ENCODE data around the gene TRIM44.

- TF ChIP-seq, protein P1, sequence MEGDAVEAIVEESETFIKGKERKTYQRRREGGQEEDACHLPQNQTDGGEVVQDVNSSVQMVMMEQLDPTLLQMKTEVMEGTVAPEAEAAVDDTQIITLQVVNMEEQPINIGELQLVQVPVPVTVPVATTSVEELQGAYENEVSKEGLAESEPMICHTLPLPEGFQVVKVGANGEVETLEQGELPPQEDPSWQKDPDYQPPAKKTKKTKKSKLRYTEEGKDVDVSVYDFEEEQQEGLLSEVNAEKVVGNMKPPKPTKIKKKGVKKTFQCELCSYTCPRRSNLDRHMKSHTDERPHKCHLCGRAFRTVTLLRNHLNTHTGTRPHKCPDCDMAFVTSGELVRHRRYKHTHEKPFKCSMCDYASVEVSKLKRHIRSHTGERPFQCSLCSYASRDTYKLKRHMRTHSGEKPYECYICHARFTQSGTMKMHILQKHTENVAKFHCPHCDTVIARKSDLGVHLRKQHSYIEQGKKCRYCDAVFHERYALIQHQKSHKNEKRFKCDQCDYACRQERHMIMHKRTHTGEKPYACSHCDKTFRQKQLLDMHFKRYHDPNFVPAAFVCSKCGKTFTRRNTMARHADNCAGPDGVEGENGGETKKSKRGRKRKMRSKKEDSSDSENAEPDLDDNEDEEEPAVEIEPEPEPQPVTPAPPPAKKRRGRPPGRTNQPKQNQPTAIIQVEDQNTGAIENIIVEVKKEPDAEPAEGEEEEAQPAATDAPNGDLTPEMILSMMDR (IDR thresholded peaks at IDR 0.05 in 8 of 11, conservative IDR thresholded peaks at IDR 0.05 in 3 of 11): no peak
- no peak for TF ChIP-seq POLR2A (IDR thresholded peaks at IDR 0.05)
- TF ChIP-seq POLR2AphosphoS5 (IDR thresholded peaks at IDR 0.05): no peak
Measured at GRCh38 chr11:35822815-35823495, 160.4 kb downstream of the TRIM44 start.

Measured in spleen (tissue), 7 donors.